NCI-H2196 (cell line): Measurements from ENCODE around the gene SLIT2.

Source experiments
- DNase-seq: peaks from one replicate; lab custom pipeline; 2025; ENCODE audit not compliant: unreplicated experiment; lab: John Stamatoyannopoulos, UW

SLIT2 gene

GRCh38 chr4:20265726-20266125 is 14.0 kb downstream of the SLIT2 start:
- DNase-seq: no peak

- no peak for DNase-seq
These were observed 14.7 kb downstream of the SLIT2 start for GRCh38 chr4:20266215-20267082.

GRCh38 chr4:20268028-20268427 is 16.3 kb downstream of the SLIT2 start:
- DNase-seq: no peak

- no peak for DNase-seq
These were observed 17.6 kb downstream of the SLIT2 start for GRCh38 chr4:20269320-20269719.

GRCh38 chr4:20271950-20272349 is 20.2 kb downstream of the SLIT2 start:
- DNase-seq: no peak

GRCh38 chr4:20272411-20272872 is 20.7 kb downstream of the SLIT2 start:
- no peak for DNase-seq

GRCh38 chr4:20273793-20274192 is 22.1 kb downstream of the SLIT2 start:
- no peak for DNase-seq

- no peak for DNase-seq
These were observed 25.1 kb downstream of the SLIT2 start for GRCh38 chr4:20276848-20277247.

- DNase-seq: no peak
These were observed 26.5 kb downstream of the SLIT2 start for GRCh38 chr4:20278195-20278594.

GRCh38 chr4:20279381-20279780 is 27.7 kb downstream of the SLIT2 start:
- no peak for DNase-seq

- DNase-seq: no peak
These were observed 29.7 kb downstream of the SLIT2 start for GRCh38 chr4:20281453-20281852.

- DNase-seq: no peak
These were observed 31.3 kb downstream of the SLIT2 start for GRCh38 chr4:20283039-20283438.

GRCh38 chr4:20284990-20285389 is 33.3 kb downstream of the SLIT2 start:
- no peak for DNase-seq

GRCh38 chr4:20287246-20287645 is 35.5 kb downstream of the SLIT2 start:
- no peak for DNase-seq

- no peak for DNase-seq
These were observed 36.4 kb downstream of the SLIT2 start for GRCh38 chr4:20288047-20288650.

GRCh38 chr4:20288846-20289512 is 37.3 kb downstream of the SLIT2 start:
- no peak for DNase-seq

GRCh38 chr4:20289782-20290181 is 38.1 kb downstream of the SLIT2 start:
- no peak for DNase-seq

- no peak for DNase-seq
These were observed 41.0 kb downstream of the SLIT2 start for GRCh38 chr4:20292739-20293138.

GRCh38 chr4:20297261-20297660 is 45.6 kb downstream of the SLIT2 start:
- no peak for DNase-seq

- no peak for DNase-seq
These were observed 46.1 kb downstream of the SLIT2 start for GRCh38 chr4:20297783-20298182.

GRCh38 chr4:20298455-20298854 is 46.8 kb downstream of the SLIT2 start:
- no peak for DNase-seq

- DNase-seq: no peak
These were observed 47.3 kb downstream of the SLIT2 start for GRCh38 chr4:20298986-20299385.
